NK-92 (cell line): Measurements from ENCODE around the gene CS.
"Not testable (repeated sequence)": the region's sequence is repeated elsewhere in the genome, so short reads cannot be mapped to it uniquely, and the experiment has no call there.

ENCODE experiments used
- DNase-seq: peaks from one replicate; lab custom pipeline; 2025; ENCODE audit not compliant: unreplicated experiment; lab: John Stamatoyannopoulos, UW

Gene CS

GRCh38 chr12:56282030-56282429, 18.1 kb downstream of the CS start:
- no peak for DNase-seq

GRCh38 chr12:56280849-56281248, 19.3 kb downstream of the CS start:
- DNase-seq = no peak

- DNase-seq = no peak
Observed at GRCh38 chr12:56278905-56279304, 21.2 kb downstream of the CS start.

- no peak for DNase-seq
Observed at GRCh38 chr12:56274299-56274698, 25.8 kb downstream of the CS start.

GRCh38 chr12:56272468-56272867, 27.7 kb downstream of the CS start:
- DNase-seq = not testable (repeated sequence)

GRCh38 chr12:56271031-56271430, 29.1 kb downstream of the CS start:
- DNase-seq = no peak

GRCh38 chr12:56267443-56268071, 32.6 kb downstream of the CS start:
- DNase-seq = no peak

GRCh38 chr12:56266693-56267442, 33.3 kb downstream of the CS start, which contains the start of gene COQ10A:
Gene COQ10A (plus strand): TSS chr12:56266942. CDS start chr12:56267119, 177 bp downstream.
- peak; percentile 33 for DNase-seq

GRCh38 chr12:56266068-56266692, 34.0 kb downstream of the CS start:
- DNase-seq = not testable (repeated sequence)

- DNase-seq = not testable (repeated sequence)
Observed at GRCh38 chr12:56262955-56263354, 37.2 kb downstream of the CS start.

- DNase-seq = no peak
Observed at GRCh38 chr12:56261503-56262232, 38.5 kb downstream of the CS start.

GRCh38 chr12:56260921-56261320, 39.2 kb downstream of the CS start:
- no peak for DNase-seq

- no peak for DNase-seq
Observed at GRCh38 chr12:56260380-56260779, 39.8 kb downstream of the CS start.

GRCh38 chr12:56258820-56259183, 41.3 kb downstream of the CS start:
- DNase-seq = no peak

GRCh38 chr12:56258068-56258819, 41.9 kb downstream of the CS start, which contains the start of gene ANKRD52:
Gene ANKRD52 (minus strand): TSS chr12:56258384. CDS start chr12:56258269, 115 bp downstream.
- no peak for DNase-seq

- DNase-seq = no peak
Observed at GRCh38 chr12:56257491-56258067, 42.6 kb downstream of the CS start.

- DNase-seq = no peak
Observed at GRCh38 chr12:56257071-56257470, 43.1 kb downstream of the CS start.

- no peak for DNase-seq
Observed at GRCh38 chr12:56256326-56256960, 43.7 kb downstream of the CS start.

GRCh38 chr12:56255671-56256070, 44.5 kb downstream of the CS start:
- no peak for DNase-seq

- no peak for DNase-seq
Observed at GRCh38 chr12:56253091-56253490, 47.0 kb downstream of the CS start.
